Neural crest cell (in vitro differentiated cells): ENCODE data around the gene PALD1. TPM values are rescaled to one million over a fixed set of nuclear protein-coding genes. Genes with fewer than 3 reads are reported as not detected.

Experiments used
- DNase-seq: peaks from one replicate; pipeline ENCODE4 v3.0.0; 2021; ENCODE audit warnings: low read depth, mixed read lengths, low spot score
- H3K27ac Mint-ChIP-seq: one replicate; pipeline ENCODE4 v1.8.0; 2021; ENCODE audit warnings: mild to moderate bottlenecking, mixed read lengths; ENCODE audit not compliant: unreplicated experiment
- H3K27me3 Mint-ChIP-seq: 2 replicates; pipeline ENCODE4 v1.8.0; 2021; ENCODE audit warnings: low read depth, mild to moderate bottlenecking, mixed read lengths
- H3K36me3 Mint-ChIP-seq: 2 replicates; pipeline ENCODE4 v1.8.0; 2021; ENCODE audit warnings: low read depth, mild to moderate bottlenecking, mixed read lengths
- H3K4me1 Mint-ChIP-seq: 2 replicates; pipeline ENCODE4 v1.8.0; 2021; ENCODE audit warnings: mixed read lengths
- H3K4me3 Mint-ChIP-seq: one replicate; pipeline ENCODE4 v1.8.0; 2021; ENCODE audit warnings: mild to moderate bottlenecking, mixed read lengths
- H3K9me3 Mint-ChIP-seq: 2 replicates; pipeline ENCODE4 v1.8.0; 2021; ENCODE audit warnings: mixed read lengths
- CTCF ChIP-seq: fragments of 200-600 bp; sonication (generic); conservative IDR thresholded peaks from 2 replicates; pipeline ENCODE4 v1.5.0; 2021; ENCODE audit warnings: antibody characterized with exemption, mild to moderate bottlenecking
- long read RNA-seq: library from polyadenylated mRNA; unstranded; transcript quantifications from one replicate; pipeline ENCODE4 v2.0.0, GENCODE V29; 2020
- total RNA-seq: library from RNA; stranded (reverse); gene quantifications from 2 replicates; pipeline ENCODE4 v1.2.1, GENCODE V29; 2021

PALD1 gene
- total RNA-seq: 14.1 and 14.3 TPM in 2 replicates
- long read RNA-seq, partial matches to known transcripts: 1 of 2 reads
- long read RNA-seq, other reads (novel, unspliced or antisense): 1 of 2 reads

GRCh38 chr10:70478191-70479164, at the start of gene PALD1:
PALD1 (plus strand) TSS chr10:70478767; CDS start chr10:70525952, 47,185 bp downstream.
- H3K4me3 Mint-ChIP-seq: peak within 1 kb of the TSS; percentile 88
- H3K27me3 Mint-ChIP-seq: peaks cover 19% of the 10 kb centered on the region
- peak; percentile 38 for TF ChIP-seq CTCF
- peak; percentile 49 for DNase-seq
- no peaks in the 10 kb centered on the region for H3K9me3 Mint-ChIP-seq
- H3K27ac Mint-ChIP-seq: no peak within 1 kb of the TSS
- no peaks in the 10 kb centered on the region for H3K36me3 Mint-ChIP-seq
- H3K4me1 Mint-ChIP-seq: peaks cover 27% of the 10 kb centered on the region

- no peaks in the 10 kb centered on the region for H3K9me3 Mint-ChIP-seq
- peaks cover 2% of the 10 kb centered on the region for H3K36me3 Mint-ChIP-seq
- no peak for DNase-seq
- no peak overlapping the region for H3K4me3 Mint-ChIP-seq
- peaks cover 29% of the 10 kb centered on the region for H3K4me1 Mint-ChIP-seq
- TF ChIP-seq CTCF: no peak
- H3K27me3 Mint-ChIP-seq: no peaks in the 10 kb centered on the region
- H3K27ac Mint-ChIP-seq: peak overlapping the region; percentile 3
Observed at GRCh38 chr10:70430493-70431445, 47.8 kb upstream of the PALD1 start.

- H3K9me3 Mint-ChIP-seq: no peaks in the 10 kb centered on the region
Observed at GRCh38 chr10:70432101-70432500, 46.5 kb upstream of the PALD1 start.

GRCh38 chr10:70432561-70433263, 45.9 kb upstream of the PALD1 start:
- H3K4me1 Mint-ChIP-seq: peaks cover 29% of the 10 kb centered on the region
- H3K27ac Mint-ChIP-seq: peak overlapping the region; percentile 2
- peaks cover 2% of the 10 kb centered on the region for H3K36me3 Mint-ChIP-seq
- no peak overlapping the region for H3K4me3 Mint-ChIP-seq
- H3K9me3 Mint-ChIP-seq: no peaks in the 10 kb centered on the region
- no peak for TF ChIP-seq CTCF
- H3K27me3 Mint-ChIP-seq: peaks cover 11% of the 10 kb centered on the region
- no peak for DNase-seq

More at GRCh38 chr10:70432101-70432500, 46.5 kb upstream of the PALD1 start:
- Mint-ChIP-seq H3K27me3 (peaks cover 6% of the 10 kb centered on the region), H3K36me3 (peaks cover 2% of the 10 kb centered on the region), H3K27ac (peak overlapping the region; percentile 79), H3K4me3 (peak overlapping the region; percentile 11), H3K4me1 (peaks cover 29% of the 10 kb centered on the region)
- TF ChIP-seq CTCF: no peak
- peak; percentile 20 for DNase-seq
